K562 (cell line): ENCODE results near the gene TMEM87A.

Source experiments
- POLR2AphosphoS5 ChIP-seq: IDR thresholded peaks from 2 replicates; pipeline ENCODE4 v1.6.1; 2011; ENCODE audit warnings: mild to moderate bottlenecking, low read depth, low read length, moderate library complexity; ENCODE audit not compliant: control insufficient read depth, insufficient read depth
- RB1 ChIP-seq: fragments of 450-650 bp; IDR thresholded peaks from 2 replicates; pipeline ENCODE4 v1.6.1; 2017; ENCODE audit warnings: low read depth, mild to moderate bottlenecking
- TCF7L2 ChIP-seq: fragments of 150-350 bp; IDR thresholded peaks from 2 replicates; pipeline ENCODE4 v1.6.1; 2016; ENCODE audit warnings: low read depth, mild to moderate bottlenecking, low read length, moderate library complexity
- TF ChIP-seq, protein P1 (sequence below): fragments of 250-450 bp; sonication (Bioruptor Pico); IDR thresholded peaks from 2 replicates; pipeline ENCODE4 v1.9.0; 2021; ENCODE audit warnings: mild to moderate bottlenecking
- TF ChIP-seq, protein P2 (sequence below): fragments of 250-450 bp; sonication (Bioruptor Pico); IDR thresholded peaks from 2 replicates; pipeline ENCODE4 v1.4.0; 2020; ENCODE audit warnings: mild to moderate bottlenecking
- TF ChIP-seq, protein P3 (sequence below): fragments of 250-450 bp; sonication (Bioruptor Pico); IDR thresholded peaks from 2 replicates; pipeline ENCODE4 v1.4.0; 2020

DNA sequence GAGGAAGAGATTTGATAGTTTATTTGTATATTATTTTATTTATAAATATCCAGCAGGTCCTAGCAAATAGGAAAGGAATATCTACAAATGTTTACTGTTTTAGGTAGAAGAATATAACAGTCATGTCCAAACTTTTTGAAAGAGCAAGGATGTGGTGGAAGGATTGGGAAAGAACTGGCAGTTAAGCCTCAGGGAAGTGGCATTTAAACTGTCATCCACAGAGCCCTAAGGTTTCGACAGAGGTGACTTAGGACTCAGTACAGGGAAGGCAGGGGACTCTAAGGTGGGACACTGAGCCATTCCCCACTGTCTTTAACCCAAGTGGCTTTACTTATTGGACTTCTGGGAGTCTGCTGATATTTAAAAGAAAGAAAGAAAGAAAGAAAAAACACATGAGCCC is 11.8 kb upstream of the TMEM87A start:
- TF ChIP-seq POLR2AphosphoS5 (no peak), RB1 (no peak), TCF7L2 (no peak)
- TF ChIP-seq, protein P1, sequence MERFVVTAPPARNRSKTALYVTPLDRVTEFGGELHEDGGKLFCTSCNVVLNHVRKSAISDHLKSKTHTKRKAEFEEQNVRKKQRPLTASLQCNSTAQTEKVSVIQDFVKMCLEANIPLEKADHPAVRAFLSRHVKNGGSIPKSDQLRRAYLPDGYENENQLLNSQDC (CRISPR knock-in tag), result no peak
- TF ChIP-seq, protein P2, sequence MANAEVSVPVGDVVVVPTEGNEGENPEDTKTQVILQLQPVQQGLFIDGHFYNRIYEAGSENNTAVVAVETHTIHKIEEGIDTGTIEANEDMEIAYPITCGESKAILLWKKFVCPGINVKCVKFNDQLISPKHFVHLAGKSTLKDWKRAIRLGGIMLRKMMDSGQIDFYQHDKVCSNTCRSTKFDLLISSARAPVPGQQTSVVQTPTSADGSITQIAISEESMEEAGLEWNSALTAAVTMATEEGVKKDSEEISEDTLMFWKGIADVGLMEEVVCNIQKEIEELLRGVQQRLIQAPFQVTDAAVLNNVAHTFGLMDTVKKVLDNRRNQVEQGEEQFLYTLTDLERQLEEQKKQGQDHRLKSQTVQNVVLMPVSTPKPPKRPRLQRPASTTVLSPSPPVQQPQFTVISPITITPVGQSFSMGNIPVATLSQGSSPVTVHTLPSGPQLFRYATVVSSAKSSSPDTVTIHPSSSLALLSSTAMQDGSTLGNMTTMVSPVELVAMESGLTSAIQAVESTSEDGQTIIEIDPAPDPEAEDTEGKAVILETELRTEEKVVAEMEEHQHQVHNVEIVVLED (CRISPR knock-in tag), result no peak
- TF ChIP-seq, protein P3, sequence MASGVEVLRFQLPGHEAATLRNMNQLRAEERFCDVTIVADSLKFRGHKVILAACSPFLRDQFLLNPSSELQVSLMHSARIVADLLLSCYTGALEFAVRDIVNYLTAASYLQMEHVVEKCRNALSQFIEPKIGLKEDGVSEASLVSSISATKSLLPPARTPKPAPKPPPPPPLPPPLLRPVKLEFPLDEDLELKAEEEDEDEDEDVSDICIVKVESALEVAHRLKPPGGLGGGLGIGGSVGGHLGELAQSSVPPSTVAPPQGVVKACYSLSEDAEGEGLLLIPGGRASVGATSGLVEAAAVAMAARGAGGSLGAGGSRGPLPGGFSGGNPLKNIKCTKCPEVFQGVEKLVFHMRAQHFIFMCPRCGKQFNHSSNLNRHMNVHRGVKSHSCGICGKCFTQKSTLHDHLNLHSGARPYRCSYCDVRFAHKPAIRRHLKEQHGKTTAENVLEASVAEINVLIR (CRISPR knock-in tag), result no peak
